KMS-11 (cell line): ENCODE results near the gene SPTSSA.
"Not testable (repeated sequence)": the region's sequence is repeated elsewhere in the genome, so short reads cannot be mapped to it uniquely, and the experiment has no call there.

Experiments
- H2AFZ ChIP-seq: fragments of 200-600 bp; sonication (generic); 2 replicates; pipeline ENCODE4 v1.6.1; 2016; ENCODE audit warnings: antibody characterized with exemption, mixed run types, low read depth
- H3K27ac ChIP-seq: fragments of 200-600 bp; sonication (generic); 2 replicates; pipeline ENCODE4 v1.6.1; 2016; ENCODE audit warnings: mild to moderate bottlenecking, mixed run types
- H3K27me3 ChIP-seq: fragments of 200-600 bp; sonication (generic); 2 replicates; pipeline ENCODE4 v1.6.1; 2017; ENCODE audit warnings: mild to moderate bottlenecking, low read depth, mixed run types, moderate library complexity; ENCODE audit not compliant: insufficient read depth
- H3K36me3 ChIP-seq: fragments of 200-600 bp; sonication (generic); 2 replicates; pipeline ENCODE4 v1.6.1; 2017; ENCODE audit warnings: mild to moderate bottlenecking, mixed run types; ENCODE audit not compliant: insufficient read depth
- H3K4me1 ChIP-seq: fragments of 200-600 bp; sonication (generic); 2 replicates; pipeline ENCODE4 v1.6.1; 2016; ENCODE audit warnings: mild to moderate bottlenecking, low read depth, mixed run types; ENCODE audit not compliant: poor library complexity, severe bottlenecking
- H3K4me2 ChIP-seq: fragments of 200-600 bp; sonication (generic); 2 replicates; pipeline ENCODE4 v1.7.0; 2016; ENCODE audit warnings: mild to moderate bottlenecking, mixed run types
- H3K4me3 ChIP-seq: fragments of 200-600 bp; sonication (generic); IDR thresholded peaks from 2 replicates; pipeline ENCODE4 v1.6.1; 2017; ENCODE audit warnings: low read depth, low read length, mixed read lengths; ENCODE audit not compliant: insufficient read depth
- H3K79me2 ChIP-seq: fragments of 200-600 bp; sonication (generic); 2 replicates; pipeline ENCODE4 v1.6.1; 2016; ENCODE audit warnings: low read depth, mixed run types; ENCODE audit not compliant: insufficient read depth
- H3K9ac ChIP-seq: fragments of 200-600 bp; sonication (generic); 2 replicates; pipeline ENCODE4 v1.6.1; 2016; ENCODE audit warnings: mild to moderate bottlenecking, mixed run types
- H4K20me1 ChIP-seq: fragments of 200-600 bp; sonication (generic); 2 replicates; pipeline ENCODE4 v1.6.1; 2016; ENCODE audit warnings: mild to moderate bottlenecking, mixed run types; ENCODE audit not compliant: insufficient read depth
- CTCF ChIP-seq: fragments of 200-600 bp; sonication (generic); conservative IDR thresholded peaks from 2 replicates; pipeline ENCODE4 v1.6.1; 2017; ENCODE audit warnings: low read depth, mild to moderate bottlenecking, antibody characterized with exemption, low read length, moderate library complexity, mixed read lengths

Gene SPTSSA

GRCh38 chr14:34436118-34436905 lies 25.7 kb downstream of the SPTSSA start:
- no peak overlapping the region for H3K27ac ChIP-seq
- no peak overlapping the region for H3K4me3 ChIP-seq
- H3K79me2 ChIP-seq = no peaks in the 10 kb centered on the region
- no peaks in the 10 kb centered on the region for H3K36me3 ChIP-seq
- H3K4me2 ChIP-seq = no peak overlapping the region
- H3K9ac ChIP-seq = no peak overlapping the region
- no peak for TF ChIP-seq CTCF
- H3K4me1 ChIP-seq = no peaks in the 10 kb centered on the region
- no peak overlapping the region for H2AFZ ChIP-seq
- no peaks in the 10 kb centered on the region for H4K20me1 ChIP-seq
- no peaks in the 10 kb centered on the region for H3K27me3 ChIP-seq

GRCh38 chr14:34433957-34434356 lies 28.1 kb downstream of the SPTSSA start:
- no peak overlapping the region for H3K27ac ChIP-seq

GRCh38 chr14:34428102-34428466 lies 34.0 kb downstream of the SPTSSA start:
- H3K4me1 ChIP-seq, H3K4me3 ChIP-seq, H3K36me3 ChIP-seq, H3K27me3 ChIP-seq, H2AFZ ChIP-seq, H3K9ac ChIP-seq, H3K27ac ChIP-seq, H3K79me2 ChIP-seq, H4K20me1 ChIP-seq, H3K4me2 ChIP-seq: not testable (repeated sequence)

More at GRCh38 chr14:34433957-34434356, 28.1 kb downstream of the SPTSSA start:
- Histone ChIP-seq H3K79me2 (no peaks in the 10 kb centered on the region), H3K4me2 (no peak overlapping the region), H2AFZ (no peak overlapping the region), H3K27me3 (no peaks in the 10 kb centered on the region), H3K9ac (no peak overlapping the region), H3K4me1 (no peaks in the 10 kb centered on the region), H4K20me1 (no peaks in the 10 kb centered on the region), H3K36me3 (no peaks in the 10 kb centered on the region), H3K4me3 (no peak overlapping the region)
- TF ChIP-seq CTCF = no peak

GRCh38 chr14:34426313-34427295 lies 35.4 kb downstream of the SPTSSA start:
- H3K4me2 ChIP-seq = no peak overlapping the region
- H4K20me1 ChIP-seq = no peaks in the 10 kb centered on the region
- TF ChIP-seq CTCF = no peak
- no peaks in the 10 kb centered on the region for H3K4me1 ChIP-seq
- H3K4me3 ChIP-seq = no peak overlapping the region
- H2AFZ ChIP-seq = no peak overlapping the region
- H3K79me2 ChIP-seq = no peaks in the 10 kb centered on the region
- no peaks in the 10 kb centered on the region for H3K27me3 ChIP-seq
- H3K9ac ChIP-seq = no peak overlapping the region
- no peaks in the 10 kb centered on the region for H3K36me3 ChIP-seq
- H3K27ac ChIP-seq = no peak overlapping the region
